DMS153 treated with DMSO at 0.1 percent for 48 hours (cell line): ENCODE measurements around the gene KRT222.

Experiments used
- DNase-seq: peaks from one replicate; lab custom pipeline; 2025; ENCODE audit not compliant: unreplicated experiment; lab: John Stamatoyannopoulos, UW

KRT222 gene

GRCh38 chr17:40664582-40665333 lies at the start of gene KRT222:
Gene KRT222, minus strand, starts transcription at chr17:40665177. Its CDS starts 78 bp downstream, at chr17:40665099.
- no peak for DNase-seq

GRCh38 chr17:40714473-40714872 lies 49.5 kb upstream of the KRT222 start:
- no peak for DNase-seq

- no peak for DNase-seq
Measured at GRCh38 chr17:40707745-40708144, 42.8 kb upstream of the KRT222 start.

GRCh38 chr17:40705584-40705983 lies 40.6 kb upstream of the KRT222 start:
- no peak for DNase-seq

- no peak for DNase-seq
Measured at GRCh38 chr17:40703652-40704051, 38.7 kb upstream of the KRT222 start, which contains the start of gene KRT24. Gene KRT24, minus strand, starts transcription at chr17:40703752. Its CDS starts 59 bp downstream, at chr17:40703693.

- no peak for DNase-seq
Measured at GRCh38 chr17:40702271-40702670, 37.3 kb upstream of the KRT222 start.

- no peak for DNase-seq
Measured at GRCh38 chr17:40699853-40700252, 34.9 kb upstream of the KRT222 start.

GRCh38 chr17:40699371-40699770 lies 34.4 kb upstream of the KRT222 start:
- DNase-seq = no peak

- no peak for DNase-seq
Measured at GRCh38 chr17:40697297-40697696, 32.3 kb upstream of the KRT222 start.

- no peak for DNase-seq
Measured at GRCh38 chr17:40696651-40697072, 31.7 kb upstream of the KRT222 start.

- DNase-seq = no peak
Measured at GRCh38 chr17:40695874-40696472, 31.0 kb upstream of the KRT222 start.

- no peak for DNase-seq
Measured at GRCh38 chr17:40694584-40694983, 29.6 kb upstream of the KRT222 start.

GRCh38 chr17:40687106-40687505 lies 22.1 kb upstream of the KRT222 start:
- DNase-seq = no peak

- DNase-seq = no peak
Measured at GRCh38 chr17:40686192-40686591, 21.2 kb upstream of the KRT222 start.

GRCh38 chr17:40680998-40681397 lies 16.0 kb upstream of the KRT222 start:
- DNase-seq = no peak

GRCh38 chr17:40679523-40679907 lies 14.5 kb upstream of the KRT222 start:
- DNase-seq = no peak

GRCh38 chr17:40678902-40679522 lies 14.0 kb upstream of the KRT222 start:
- no peak for DNase-seq

GRCh38 chr17:40675905-40676304 lies 10.9 kb upstream of the KRT222 start:
- DNase-seq = no peak

- DNase-seq = no peak
Measured at GRCh38 chr17:40672654-40673053, 7.7 kb upstream of the KRT222 start.

- no peak for DNase-seq
Measured at GRCh38 chr17:40671282-40671681, 6.3 kb upstream of the KRT222 start.

GRCh38 chr17:40666331-40666730 lies 1.4 kb upstream of the KRT222 start:
- no peak for DNase-seq

GRCh38 chr17:40663252-40663651 lies 1.7 kb downstream of the KRT222 start:
- DNase-seq = no peak
